22Rv1 (cell line): ENCODE results near the gene GBP7.

ENCODE experiments used
- H3K27ac ChIP-seq: fragments of 450-650 bp; 2 replicates; pipeline ENCODE4 v1.5.1; 2017
- CTCF ChIP-seq: fragments of 450-650 bp; IDR thresholded peaks from 2 replicates; pipeline ENCODE4 v1.5.1; 2017; ENCODE audit warnings: mild to moderate bottlenecking
- ZFX ChIP-seq: fragments of 450-650 bp; IDR thresholded peaks from 2 replicates; pipeline ENCODE4 v1.6.1; 2017; ENCODE audit warnings: antibody characterized with exemption, borderline replicate concordance

GBP7 gene

DNA sequence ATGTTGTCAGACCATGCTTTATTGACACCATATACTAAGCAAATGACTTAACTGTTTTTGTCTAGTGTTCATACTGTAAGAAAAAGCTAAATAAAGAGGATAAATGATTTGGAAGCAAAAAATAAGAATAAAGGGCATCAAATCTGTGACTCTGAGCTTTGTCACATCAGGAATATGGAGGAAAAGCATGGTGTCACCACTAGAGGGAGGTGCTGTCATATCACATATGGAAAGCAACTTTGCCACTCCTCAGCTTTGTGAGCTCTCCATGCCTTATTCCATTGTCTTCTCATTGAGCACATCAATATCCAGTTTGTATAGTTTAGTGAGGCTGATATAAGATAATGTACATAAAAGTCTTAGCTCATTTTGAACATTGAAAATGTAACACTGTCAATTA is 90.0 kb downstream of the GBP7 start:
- TF ChIP-seq CTCF (peak; percentile 63), ZFX (no peak)
- no peak overlapping the region for H3K27ac ChIP-seq
